Ishikawa (cell line): ENCODE data around the gene ZSWIM9.

Experiments
- CREB1 ChIP-seq: IDR thresholded peaks from 2 replicates; pipeline ENCODE4 v1.6.1; 2012; ENCODE audit warnings: low read depth
- EGR1 ChIP-seq: IDR thresholded peaks from 2 replicates; pipeline ENCODE4 v1.6.1; 2012
- NFIC ChIP-seq: IDR thresholded peaks from 2 replicates; pipeline ENCODE4 v1.6.1; 2012
- RAD21 ChIP-seq: IDR thresholded peaks from 2 replicates; pipeline ENCODE4 v1.6.1; 2012; ENCODE audit warnings: low read depth
- TAF1 ChIP-seq: IDR thresholded peaks from 2 replicates; pipeline ENCODE4 v1.6.1; 2012; ENCODE audit warnings: low read depth, mild to moderate bottlenecking
- TF ChIP-seq, protein P1 (sequence below): IDR thresholded peaks from 2 replicates; pipeline ENCODE4 v1.6.1; 2012
- TF ChIP-seq, protein P2 (sequence below): IDR thresholded peaks from 2 replicates; pipeline ENCODE4 v1.6.1; 2012; ENCODE audit warnings: low read depth, mild to moderate bottlenecking

DNA sequence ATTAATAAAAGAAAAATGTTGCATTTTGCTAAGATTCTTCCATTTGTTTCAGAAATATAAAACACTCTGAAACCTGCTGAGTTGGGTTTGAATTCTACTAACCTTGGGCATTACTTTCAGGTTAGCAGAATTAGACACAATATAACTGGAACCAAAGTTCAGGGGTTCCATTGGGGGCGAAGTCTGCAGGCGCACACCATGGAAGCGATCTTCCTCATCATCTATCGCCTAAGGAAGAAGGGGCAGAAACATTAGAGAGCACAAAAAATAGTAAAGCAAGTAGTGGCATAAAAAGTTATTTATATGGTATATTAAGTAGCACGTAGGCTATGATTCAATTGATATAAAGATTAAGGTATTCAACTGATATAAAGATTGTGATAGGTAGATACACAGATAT, 51.1 kb downstream of the ZSWIM9 start:
- TF ChIP-seq, protein P1, sequence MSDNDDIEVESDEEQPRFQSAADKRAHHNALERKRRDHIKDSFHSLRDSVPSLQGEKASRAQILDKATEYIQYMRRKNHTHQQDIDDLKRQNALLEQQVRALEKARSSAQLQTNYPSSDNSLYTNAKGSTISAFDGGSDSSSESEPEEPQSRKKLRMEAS: no peak
- TF ChIP-seq CREB1 (no peak), NFIC (no peak), EGR1 (no peak), RAD21 (no peak), TAF1 (no peak)
- TF ChIP-seq, protein P2, sequence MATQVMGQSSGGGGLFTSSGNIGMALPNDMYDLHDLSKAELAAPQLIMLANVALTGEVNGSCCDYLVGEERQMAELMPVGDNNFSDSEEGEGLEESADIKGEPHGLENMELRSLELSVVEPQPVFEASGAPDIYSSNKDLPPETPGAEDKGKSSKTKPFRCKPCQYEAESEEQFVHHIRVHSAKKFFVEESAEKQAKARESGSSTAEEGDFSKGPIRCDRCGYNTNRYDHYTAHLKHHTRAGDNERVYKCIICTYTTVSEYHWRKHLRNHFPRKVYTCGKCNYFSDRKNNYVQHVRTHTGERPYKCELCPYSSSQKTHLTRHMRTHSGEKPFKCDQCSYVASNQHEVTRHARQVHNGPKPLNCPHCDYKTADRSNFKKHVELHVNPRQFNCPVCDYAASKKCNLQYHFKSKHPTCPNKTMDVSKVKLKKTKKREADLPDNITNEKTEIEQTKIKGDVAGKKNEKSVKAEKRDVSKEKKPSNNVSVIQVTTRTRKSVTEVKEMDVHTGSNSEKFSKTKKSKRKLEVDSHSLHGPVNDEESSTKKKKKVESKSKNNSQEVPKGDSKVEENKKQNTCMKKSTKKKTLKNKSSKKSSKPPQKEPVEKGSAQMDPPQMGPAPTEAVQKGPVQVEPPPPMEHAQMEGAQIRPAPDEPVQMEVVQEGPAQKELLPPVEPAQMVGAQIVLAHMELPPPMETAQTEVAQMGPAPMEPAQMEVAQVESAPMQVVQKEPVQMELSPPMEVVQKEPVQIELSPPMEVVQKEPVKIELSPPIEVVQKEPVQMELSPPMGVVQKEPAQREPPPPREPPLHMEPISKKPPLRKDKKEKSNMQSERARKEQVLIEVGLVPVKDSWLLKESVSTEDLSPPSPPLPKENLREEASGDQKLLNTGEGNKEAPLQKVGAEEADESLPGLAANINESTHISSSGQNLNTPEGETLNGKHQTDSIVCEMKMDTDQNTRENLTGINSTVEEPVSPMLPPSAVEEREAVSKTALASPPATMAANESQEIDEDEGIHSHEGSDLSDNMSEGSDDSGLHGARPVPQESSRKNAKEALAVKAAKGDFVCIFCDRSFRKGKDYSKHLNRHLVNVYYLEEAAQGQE: no peak
